ENCODE results near the gene HMOX2. TPM values are rescaled to one million over a fixed set of nuclear protein-coding genes. Genes with fewer than 3 reads are reported as not detected.

HMOX2 gene
- total and polyA plus RNA-seq, 9 donors: 25.0 to 73.3 (median 31.6) TPM

GRCh38 chr16:4472880-4473279, 3.3 kb upstream of the HMOX2 start:
- 57 to 68% (median 66%) methylated on average over 4 of the region's 4 CpGs for WGBS, 3 donors
- Histone ChIP-seq H3K4me3 (no peak overlapping the region), H3K36me3 (no peaks in the 10 kb centered on the region), H3K9me3 (no peaks in the 10 kb centered on the region), H3K27me3 (no peaks in the 10 kb centered on the region), H3K27ac (no peak overlapping the region), H3K4me1 (ENCODE audit: insufficient read depth) (peaks cover 10% of the 10 kb centered on the region)
- TF ChIP-seq, protein P1, sequence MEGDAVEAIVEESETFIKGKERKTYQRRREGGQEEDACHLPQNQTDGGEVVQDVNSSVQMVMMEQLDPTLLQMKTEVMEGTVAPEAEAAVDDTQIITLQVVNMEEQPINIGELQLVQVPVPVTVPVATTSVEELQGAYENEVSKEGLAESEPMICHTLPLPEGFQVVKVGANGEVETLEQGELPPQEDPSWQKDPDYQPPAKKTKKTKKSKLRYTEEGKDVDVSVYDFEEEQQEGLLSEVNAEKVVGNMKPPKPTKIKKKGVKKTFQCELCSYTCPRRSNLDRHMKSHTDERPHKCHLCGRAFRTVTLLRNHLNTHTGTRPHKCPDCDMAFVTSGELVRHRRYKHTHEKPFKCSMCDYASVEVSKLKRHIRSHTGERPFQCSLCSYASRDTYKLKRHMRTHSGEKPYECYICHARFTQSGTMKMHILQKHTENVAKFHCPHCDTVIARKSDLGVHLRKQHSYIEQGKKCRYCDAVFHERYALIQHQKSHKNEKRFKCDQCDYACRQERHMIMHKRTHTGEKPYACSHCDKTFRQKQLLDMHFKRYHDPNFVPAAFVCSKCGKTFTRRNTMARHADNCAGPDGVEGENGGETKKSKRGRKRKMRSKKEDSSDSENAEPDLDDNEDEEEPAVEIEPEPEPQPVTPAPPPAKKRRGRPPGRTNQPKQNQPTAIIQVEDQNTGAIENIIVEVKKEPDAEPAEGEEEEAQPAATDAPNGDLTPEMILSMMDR (IDR thresholded peaks at IDR 0.05): no peak
- no peak for TF ChIP-seq POLR2A (IDR thresholded peaks at IDR 0.05)
- TF ChIP-seq EP300 (IDR thresholded peaks at IDR 0.05): no peak
- no peak for DNase-seq
- intact Hi-C loops (cut with DNase I): no loop called here

DNA sequence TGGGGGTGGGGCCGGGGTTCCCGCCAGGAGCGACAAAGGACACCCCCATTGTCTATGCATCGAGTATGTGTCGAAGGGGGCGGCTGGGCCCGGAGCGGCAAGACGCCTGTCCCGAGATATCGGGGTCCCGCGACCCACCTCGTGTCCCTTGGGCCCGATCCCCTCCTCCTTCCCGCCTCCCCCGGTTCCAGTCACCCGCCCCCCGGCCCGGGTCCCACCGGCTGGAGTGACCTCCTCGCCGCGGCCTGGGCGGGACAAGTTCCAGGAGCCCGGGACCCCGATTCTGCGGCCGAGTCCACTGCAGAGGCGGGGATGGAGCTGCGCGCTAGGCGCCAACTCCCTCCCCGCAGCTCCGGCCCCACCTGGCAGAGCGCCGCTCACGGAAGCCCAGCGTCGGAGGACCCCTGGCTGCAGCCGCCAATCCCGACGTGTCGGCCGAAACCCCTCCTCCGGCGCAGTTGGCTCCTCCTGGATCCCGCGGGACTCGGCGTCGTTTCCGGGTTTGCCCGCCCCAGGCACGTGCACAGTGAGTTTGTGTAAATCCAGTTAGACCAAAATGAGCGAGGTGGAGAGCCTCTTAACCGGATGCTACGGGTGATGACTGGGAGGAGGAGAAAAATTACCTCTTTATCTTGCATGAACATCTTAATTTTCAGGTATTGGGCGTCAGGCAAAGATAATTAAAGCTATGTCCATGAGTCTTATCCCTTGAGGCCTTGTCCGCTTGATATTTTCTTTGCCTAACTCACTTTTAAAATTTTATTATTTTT, 1.8 kb upstream of the HMOX2 start, which contains the start of gene NMRAL1:
Gene NMRAL1 (minus strand): TSS at position 434 of the 770 bp plus-strand sequence. CDS start 493 bp downstream, outside the sequence.
- no peaks in the 10 kb centered on the region for H3K27me3 ChIP-seq
- H3K9me3 ChIP-seq: no peaks in the 10 kb centered on the region
- H3K4me3 ChIP-seq: peak within 1 kb of the TSS; percentile 73
- WGBS, 3 donors: 2 to 3% (median 2%) methylated on average over 34 to 60 of the region's 60 CpGs
- peaks cover 10% of the 10 kb centered on the region for H3K4me1 ChIP-seq (ENCODE audit: insufficient read depth)
- TF ChIP-seq POLR2A (IDR thresholded peaks at IDR 0.05): peak; percentile 58
- no peak for TF ChIP-seq EP300 (IDR thresholded peaks at IDR 0.05)
- TF ChIP-seq, protein P1 (IDR thresholded peaks at IDR 0.05): peak in 1 of 3 donors; percentile 20
- no peaks in the 10 kb centered on the region for H3K36me3 ChIP-seq
- DNase-seq: peak; percentile 91 to 95 (median 93)
- H3K27ac ChIP-seq: peak within 1 kb of the TSS; percentile 56 to 89
- intact Hi-C loops (cut with DNase I): no loop called here

DNA sequence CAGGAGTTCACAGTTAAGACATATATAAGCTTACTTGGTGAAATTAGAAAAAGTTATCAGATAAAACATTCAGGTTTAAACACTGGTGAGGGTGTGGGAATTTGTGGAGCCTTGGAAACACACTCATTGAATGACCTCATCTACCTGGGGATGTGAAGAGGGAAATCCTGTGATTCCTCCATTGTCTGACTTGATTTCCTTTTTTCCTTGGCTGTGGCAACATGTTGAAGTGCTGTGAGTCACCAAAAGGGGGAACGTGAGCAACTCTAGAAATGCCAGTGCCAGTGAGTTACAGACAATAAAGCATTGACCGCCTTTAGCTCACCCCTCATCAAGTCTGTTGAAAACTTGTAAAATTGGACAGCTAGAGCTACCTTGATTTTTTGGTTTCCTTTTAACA, 1.8 kb downstream of the HMOX2 start:
- peaks cover 10% of the 10 kb centered on the region for H3K4me1 ChIP-seq (ENCODE audit: insufficient read depth)
- no peak for DNase-seq
- no peaks in the 10 kb centered on the region for H3K9me3 ChIP-seq
- H3K27me3 ChIP-seq: no peaks in the 10 kb centered on the region
- no peak for TF ChIP-seq POLR2A (IDR thresholded peaks at IDR 0.05)
- TF ChIP-seq EP300 (IDR thresholded peaks at IDR 0.05): no peak
- TF ChIP-seq, protein P1 (IDR thresholded peaks at IDR 0.05): no peak
- WGBS, 3 donors: 59 to 66% (median 60%) methylated on average over 2 of the region's 2 CpGs
- no peak overlapping the region for H3K4me3 ChIP-seq
- H3K36me3 ChIP-seq: no peaks in the 10 kb centered on the region
- H3K27ac ChIP-seq: no peak overlapping the region
- intact Hi-C loops (cut with DNase I): no loop called here

DNA sequence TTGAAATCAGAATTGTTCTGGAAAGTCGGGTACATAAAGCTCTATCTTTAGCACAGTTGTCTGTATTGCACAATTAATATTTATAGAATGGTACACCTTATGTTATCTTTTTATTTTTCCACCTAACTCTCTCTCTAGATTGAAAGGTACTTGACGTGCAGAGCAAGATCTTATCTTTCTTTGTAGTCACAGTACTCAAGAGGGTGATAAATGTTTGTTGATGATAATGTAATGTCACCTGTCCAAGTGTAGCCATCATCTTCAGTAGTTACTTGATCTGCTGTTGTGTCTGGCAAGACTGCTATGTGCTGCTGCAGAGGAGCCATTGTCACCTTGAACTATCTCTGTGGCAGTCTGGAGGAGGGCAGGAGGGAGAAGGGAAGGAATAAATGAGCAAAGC, 5.3 kb downstream of the HMOX2 start:
- Histone ChIP-seq H3K36me3 (no peaks in the 10 kb centered on the region), H3K27ac (no peak overlapping the region), H3K9me3 (no peaks in the 10 kb centered on the region), H3K4me1 (ENCODE audit: insufficient read depth) (no peaks in the 10 kb centered on the region), H3K4me3 (no peak overlapping the region), H3K27me3 (no peaks in the 10 kb centered on the region)
- 77 to 79% (median 77%) methylated on average over 2 of the region's 2 CpGs for WGBS, 3 donors
- TF ChIP-seq POLR2A (IDR thresholded peaks at IDR 0.05) (no peak), EP300 (IDR thresholded peaks at IDR 0.05) (no peak)
- TF ChIP-seq, protein P1 (IDR thresholded peaks at IDR 0.05): no peak
- intact Hi-C loops (cut with DNase I): no loop called here
- DNase-seq: no peak
